GM21737 (cell line): ENCODE results near the gene RTN4.

Source experiments
- ATAC-seq: cut with Tn5 transposase; IDR thresholded peaks from one replicate; pipeline ENCODE4 v1.9.1; 2021; ENCODE audit warnings: mild to moderate bottlenecking, moderate library complexity; ENCODE audit not compliant: unreplicated experiment

The RTN4 gene

GRCh38 chr2:54955358-54956110, 94.7 kb downstream of the RTN4 start:
- no peak for ATAC-seq

- ATAC-seq = no peak
Measured at GRCh38 chr2:54954705-54955357, 95.4 kb downstream of the RTN4 start.

GRCh38 chr2:54954158-54954557, 96.1 kb downstream of the RTN4 start:
- no peak for ATAC-seq

- no peak for ATAC-seq
Measured at GRCh38 chr2:54952978-54953456, 97.2 kb downstream of the RTN4 start.

- ATAC-seq = no peak
Measured at GRCh38 chr2:54952425-54952824, 97.8 kb downstream of the RTN4 start.

- no peak for ATAC-seq
Measured at GRCh38 chr2:54950811-54951210, 99.4 kb downstream of the RTN4 start.

- ATAC-seq = no peak
Measured at GRCh38 chr2:54949431-54949830, 100.8 kb downstream of the RTN4 start.

GRCh38 chr2:54948120-54948519, 102.1 kb downstream of the RTN4 start:
- ATAC-seq = no peak

GRCh38 chr2:54947646-54948045, 102.6 kb downstream of the RTN4 start:
- no peak for ATAC-seq

GRCh38 chr2:54947136-54947535, 103.1 kb downstream of the RTN4 start:
- ATAC-seq = no peak

- ATAC-seq = no peak
Measured at GRCh38 chr2:54946220-54946805, 103.9 kb downstream of the RTN4 start.

GRCh38 chr2:54945391-54946219, 104.6 kb downstream of the RTN4 start:
- no peak for ATAC-seq

- no peak for ATAC-seq
Measured at GRCh38 chr2:54944724-54945326, 105.4 kb downstream of the RTN4 start.

- ATAC-seq = no peak
Measured at GRCh38 chr2:54942373-54942772, 107.9 kb downstream of the RTN4 start.

- ATAC-seq = no peak
Measured at GRCh38 chr2:54941248-54941984, 108.8 kb downstream of the RTN4 start.

GRCh38 chr2:54940723-54941122, 109.5 kb downstream of the RTN4 start:
- ATAC-seq = no peak

- ATAC-seq = no peak
Measured at GRCh38 chr2:54939446-54940118, 110.7 kb downstream of the RTN4 start.

- ATAC-seq = no peak
Measured at GRCh38 chr2:54936766-54937165, 113.5 kb downstream of the RTN4 start.

GRCh38 chr2:54935389-54935788, 114.9 kb downstream of the RTN4 start:
- no peak for ATAC-seq

GRCh38 chr2:54931473-54931872, 118.8 kb downstream of the RTN4 start:
- ATAC-seq = no peak
